Keratinocyte (primary cell): ENCODE measurements around the gene ATP6V0E1.

Experiments used
- EZH2 ChIP-seq: IDR thresholded peaks from one replicate; pipeline ENCODE4 v1.6.1; 2012; ENCODE audit warnings: inconsistent platforms, mild to moderate bottlenecking, low read length, moderate library complexity
- TF ChIP-seq, protein P1 (sequence below), 3 experiments: IDR thresholded peaks in 1 of 3; conservative IDR thresholded peaks in 1 of 3; optimal IDR thresholded peaks in 1 of 3; 2 replicates in 2 of 3; 3 replicates in 1 of 3; pipeline versions ENCODE3 to v1.5.1; 2011; ENCODE audit warnings: low read length in 3 of 3, mild to moderate bottlenecking in 3 of 3, moderate library complexity in 2 of 3, control low read depth in 1 of 3, inconsistent platforms in 1 of 3; ENCODE audit not compliant: insufficient read depth in 2 of 3; ENCODE audit errors: extremely low read depth in 1 of 3

GRCh38 chr5:172973127-172973916 is 10.2 kb upstream of the ATP6V0E1 start:
- TF ChIP-seq, protein P1, sequence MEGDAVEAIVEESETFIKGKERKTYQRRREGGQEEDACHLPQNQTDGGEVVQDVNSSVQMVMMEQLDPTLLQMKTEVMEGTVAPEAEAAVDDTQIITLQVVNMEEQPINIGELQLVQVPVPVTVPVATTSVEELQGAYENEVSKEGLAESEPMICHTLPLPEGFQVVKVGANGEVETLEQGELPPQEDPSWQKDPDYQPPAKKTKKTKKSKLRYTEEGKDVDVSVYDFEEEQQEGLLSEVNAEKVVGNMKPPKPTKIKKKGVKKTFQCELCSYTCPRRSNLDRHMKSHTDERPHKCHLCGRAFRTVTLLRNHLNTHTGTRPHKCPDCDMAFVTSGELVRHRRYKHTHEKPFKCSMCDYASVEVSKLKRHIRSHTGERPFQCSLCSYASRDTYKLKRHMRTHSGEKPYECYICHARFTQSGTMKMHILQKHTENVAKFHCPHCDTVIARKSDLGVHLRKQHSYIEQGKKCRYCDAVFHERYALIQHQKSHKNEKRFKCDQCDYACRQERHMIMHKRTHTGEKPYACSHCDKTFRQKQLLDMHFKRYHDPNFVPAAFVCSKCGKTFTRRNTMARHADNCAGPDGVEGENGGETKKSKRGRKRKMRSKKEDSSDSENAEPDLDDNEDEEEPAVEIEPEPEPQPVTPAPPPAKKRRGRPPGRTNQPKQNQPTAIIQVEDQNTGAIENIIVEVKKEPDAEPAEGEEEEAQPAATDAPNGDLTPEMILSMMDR (optimal IDR thresholded peaks at IDR 0.05 in 1 of 3, IDR thresholded peaks at IDR 0.05 in 1 of 3, conservative IDR thresholded peaks at IDR 0.05 in 1 of 3; ENCODE audit: extremely low read depth in 1 of 3, insufficient read depth in 2 of 3, low read length in 3 of 3): no peak
- TF ChIP-seq EZH2: no peak
